GM12878 (cell line): Measurements from ENCODE around the gene DNMT3B. TPM values are rescaled to one million over a fixed set of nuclear protein-coding genes. Genes with fewer than 3 reads are reported as not detected.

Experiments used
- ATF7 ChIP-seq: fragments of 450-650 bp; IDR thresholded peaks from 2 replicates; pipeline ENCODE4 v1.6.1; 2016; ENCODE audit warnings: low read depth, mild to moderate bottlenecking
- CBX3 ChIP-seq: fragments of 200-600 bp; sonication (generic); IDR thresholded peaks from 2 replicates; pipeline ENCODE4 v1.6.1; 2016; ENCODE audit warnings: low read depth, borderline replicate concordance
- CEBPB ChIP-seq, 2 experiments: fragments of 150-350 bp in 1 of 2; IDR thresholded peaks; 2 replicates each; pipeline ENCODE4 v1.6.1; 2012 to 2014; ENCODE audit warnings: low read depth in 2 of 2, low read length in 2 of 2, borderline replicate concordance in 1 of 2, inconsistent platforms in 1 of 2
- CREM ChIP-seq: IDR thresholded peaks from 2 replicates; pipeline ENCODE4 v1.6.1; 2014; ENCODE audit warnings: antibody characterized with exemption, low read depth
- GATAD2B ChIP-seq: fragments of 450-650 bp; conservative IDR thresholded peaks from 2 replicates; pipeline ENCODE4 v1.6.1; 2017; ENCODE audit warnings: low read depth, mild to moderate bottlenecking, moderate library complexity
- IKZF1 ChIP-seq: fragments of 450-650 bp; conservative IDR thresholded peaks from 2 replicates; pipeline ENCODE4 v1.6.1; 2017; ENCODE audit warnings: antibody characterized with exemption, mild to moderate bottlenecking
- IRF4 ChIP-seq: IDR thresholded peaks from 2 replicates; pipeline ENCODE4 v1.6.1; 2011; ENCODE audit warnings: low read depth, low read length
- MEF2A ChIP-seq: IDR thresholded peaks from 2 replicates; pipeline ENCODE4 v1.6.1; 2011; ENCODE audit warnings: low read depth, mild to moderate bottlenecking, low read length, moderate library complexity; ENCODE audit not compliant: insufficient read depth
- MYC ChIP-seq: IDR thresholded peaks from 2 replicates; pipeline ENCODE4 v1.6.1; 2011; ENCODE audit warnings: mild to moderate bottlenecking, low read length, moderate library complexity, inconsistent platforms; ENCODE audit not compliant: insufficient read depth, insufficient replicate concordance, insufficient read length, severe bottlenecking
- NR2C1 ChIP-seq: fragments of 450-650 bp; IDR thresholded peaks from 2 replicates; pipeline ENCODE4 v1.6.1; 2017; ENCODE audit warnings: antibody characterized with exemption, mild to moderate bottlenecking, moderate library complexity
- POLR2A ChIP-seq: IDR thresholded peaks from 2 replicates; pipeline ENCODE4 v1.6.1; 2011; ENCODE audit warnings: low read depth, mild to moderate bottlenecking, low read length
- POLR2AphosphoS5 ChIP-seq: IDR thresholded peaks from 2 replicates; pipeline ENCODE4 v1.6.1; 2011; ENCODE audit warnings: mild to moderate bottlenecking, low read length, inconsistent platforms
- POU2F2 ChIP-seq: IDR thresholded peaks from 3 replicates; pipeline ENCODE4 v1.6.1; 2011; ENCODE audit warnings: low read depth, mild to moderate bottlenecking, low read length, borderline replicate concordance
- RB1 ChIP-seq: fragments of 450-650 bp; formaldehyde crosslinking; IDR thresholded peaks from 2 replicates; pipeline ENCODE4 v1.6.1; 2017; ENCODE audit warnings: mild to moderate bottlenecking, borderline replicate concordance
- RUNX3 ChIP-seq: IDR thresholded peaks from 2 replicates; pipeline ENCODE4 v1.6.1; 2012; ENCODE audit warnings: low read length, inconsistent platforms
- TAF1 ChIP-seq: IDR thresholded peaks from 2 replicates; pipeline ENCODE4 v1.6.1; 2011; ENCODE audit warnings: mild to moderate bottlenecking, low read depth, low read length, borderline replicate concordance
- TCF12 ChIP-seq: IDR thresholded peaks from 2 replicates; pipeline ENCODE4 v1.6.1; 2011; ENCODE audit warnings: low read depth, mild to moderate bottlenecking, low read length
- polyA plus RNA-seq, 11 experiments: library from polyadenylated mRNA; depleted of rRNA in 4 of 11; unstranded in 6 of 11; stranded (reverse) in 5 of 11; fragments of >200 nt; fragmentation: Nextera tagmentation in 4 of 11; fragmentation: Illumina TruSeq in 1 of 11; extraction: Ambion mirVana in 4 of 11; extraction: Trizol in 1 of 11; gene quantifications; 1 replicate in 1 of 11; 2 replicates in 10 of 11; pipeline versions ENCODE4 v1.2.1 to v1.2.3, GENCODE V29; 2011 to 2016; ENCODE audit warnings: inconsistent platforms in 2 of 11, missing spikeins in 2 of 11, low read depth in 1 of 11
- total RNA-seq, 4 experiments: library from RNA; depleted of rRNA in 3 of 4; stranded (reverse); fragments of >200 nt in 3 of 4; fragmentation: Illumina TruSeq in 1 of 4; extraction: Trizol in 1 of 4; gene quantifications; 2 replicates each; pipeline versions ENCODE4 v1.2.1 to v1.2.3, GENCODE V29; 2013 to 2021
- TF ChIP-seq, protein P1 (sequence below): fragments of 450-650 bp; IDR thresholded peaks from 2 replicates; pipeline ENCODE4 v1.6.1; 2016; ENCODE audit warnings: mild to moderate bottlenecking
- TF ChIP-seq, protein P2 (sequence below): IDR thresholded peaks from 2 replicates; pipeline ENCODE4 v1.6.1; 2012; ENCODE audit warnings: low read depth, low read length, improper control_type of control experiment
- TF ChIP-seq, protein P3 (sequence below): IDR thresholded peaks from 2 replicates; pipeline ENCODE4 v1.6.1; 2012; ENCODE audit warnings: low read depth, low read length, improper control_type of control experiment
- TF ChIP-seq, protein P4 (sequence below): fragments of 450-650 bp; IDR thresholded peaks from 2 replicates; pipeline ENCODE4 v1.6.1; 2016; ENCODE audit warnings: mild to moderate bottlenecking
- TF ChIP-seq, protein P5 (sequence below): fragments of 450-650 bp; IDR thresholded peaks from 2 replicates; pipeline ENCODE4 v1.6.1; 2017; ENCODE audit warnings: mild to moderate bottlenecking, moderate library complexity

Gene DNMT3B
- total and polyA plus RNA-seq, 10 of the 15 experiments (the other 5 are each of a cell fraction or from before 2014, with no cell fraction given), result 0.23 to 1.9 (median 1.1) TPM

DNA sequence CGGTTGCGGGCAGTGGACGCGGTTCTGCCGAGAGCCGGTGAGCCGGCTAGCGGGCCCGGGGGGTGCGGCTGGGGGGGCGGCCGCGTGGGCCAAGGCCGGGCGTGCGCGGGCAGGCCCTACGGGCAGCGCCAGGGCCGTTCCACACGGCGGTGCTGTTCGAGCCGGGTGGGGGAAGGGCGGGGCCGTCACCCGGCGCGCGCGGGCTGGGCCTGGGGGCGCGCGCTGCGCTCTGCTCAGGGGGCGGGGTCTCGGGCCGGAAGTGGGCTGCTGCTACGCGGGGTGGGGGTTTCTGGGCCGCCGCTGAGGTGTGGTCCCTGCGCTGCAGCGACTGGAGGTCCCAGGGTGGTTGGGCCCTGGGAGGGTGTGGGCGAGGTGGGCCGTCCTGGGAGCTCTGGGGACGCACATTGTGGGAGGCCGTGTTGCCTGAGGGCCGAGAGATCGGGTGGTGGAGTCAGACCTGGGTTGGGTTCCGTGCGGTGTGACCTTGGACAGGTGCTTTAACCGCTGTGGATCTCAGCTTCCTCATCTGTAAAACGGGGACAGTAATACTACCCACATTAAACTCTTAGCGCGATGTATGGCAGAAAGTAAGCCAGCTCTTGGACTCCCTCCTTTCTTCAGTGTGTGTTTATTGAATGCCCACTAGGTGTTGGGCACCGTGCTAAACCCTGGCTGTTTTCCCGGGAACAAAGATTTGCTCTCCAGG, 58.0 kb downstream of the DNMT3B start (continued):
- TF ChIP-seq, protein P1, sequence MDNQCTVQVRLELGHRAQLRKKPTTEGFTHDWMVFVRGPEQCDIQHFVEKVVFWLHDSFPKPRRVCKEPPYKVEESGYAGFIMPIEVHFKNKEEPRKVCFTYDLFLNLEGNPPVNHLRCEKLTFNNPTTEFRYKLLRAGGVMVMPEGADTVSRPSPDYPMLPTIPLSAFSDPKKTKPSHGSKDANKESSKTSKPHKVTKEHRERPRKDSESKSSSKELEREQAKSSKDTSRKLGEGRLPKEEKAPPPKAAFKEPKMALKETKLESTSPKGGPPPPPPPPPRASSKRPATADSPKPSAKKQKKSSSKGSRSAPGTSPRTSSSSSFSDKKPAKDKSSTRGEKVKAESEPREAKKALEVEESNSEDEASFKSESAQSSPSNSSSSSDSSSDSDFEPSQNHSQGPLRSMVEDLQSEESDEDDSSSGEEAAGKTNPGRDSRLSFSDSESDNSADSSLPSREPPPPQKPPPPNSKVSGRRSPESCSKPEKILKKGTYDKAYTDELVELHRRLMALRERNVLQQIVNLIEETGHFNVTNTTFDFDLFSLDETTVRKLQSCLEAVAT, result no peak
- TF ChIP-seq POLR2AphosphoS5, result peak; percentile 84
- TF ChIP-seq MEF2A, result no peak
- no peak for TF ChIP-seq IRF4
- TF ChIP-seq, protein P2, sequence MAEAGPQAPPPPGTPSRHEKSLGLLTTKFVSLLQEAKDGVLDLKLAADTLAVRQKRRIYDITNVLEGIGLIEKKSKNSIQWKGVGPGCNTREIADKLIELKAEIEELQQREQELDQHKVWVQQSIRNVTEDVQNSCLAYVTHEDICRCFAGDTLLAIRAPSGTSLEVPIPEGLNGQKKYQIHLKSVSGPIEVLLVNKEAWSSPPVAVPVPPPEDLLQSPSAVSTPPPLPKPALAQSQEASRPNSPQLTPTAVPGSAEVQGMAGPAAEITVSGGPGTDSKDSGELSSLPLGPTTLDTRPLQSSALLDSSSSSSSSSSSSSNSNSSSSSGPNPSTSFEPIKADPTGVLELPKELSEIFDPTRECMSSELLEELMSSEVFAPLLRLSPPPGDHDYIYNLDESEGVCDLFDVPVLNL, result no peak
- TF ChIP-seq POU2F2, result 0 out of 3 replicates have a peak, but pooled peaks have one; percentile 20
- 0 out of 2 replicates have a peak, but pooled peaks have one; percentile 5 for TF ChIP-seq CREM
- TF ChIP-seq TAF1, result peak; percentile 13; the same call in 1 of the 2 replicates
- TF ChIP-seq, protein P3, sequence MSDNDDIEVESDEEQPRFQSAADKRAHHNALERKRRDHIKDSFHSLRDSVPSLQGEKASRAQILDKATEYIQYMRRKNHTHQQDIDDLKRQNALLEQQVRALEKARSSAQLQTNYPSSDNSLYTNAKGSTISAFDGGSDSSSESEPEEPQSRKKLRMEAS, result peak; percentile 17; the same call in 1 of the 2 replicates
- TF ChIP-seq MYC, result peak; percentile 39
- no peak for TF ChIP-seq ATF7
- no peak for TF ChIP-seq CBX3
- TF ChIP-seq POLR2A, result peak; percentile 75
- TF ChIP-seq NR2C1, result 0 out of 2 replicates have a peak, but pooled peaks have one; percentile 27
- TF ChIP-seq CEBPB (IDR thresholded peaks at IDR 0.05; ENCODE audit: borderline replicate concordance in 1 of 2, low read depth in 2 of 2, low read length in 2 of 2), result no peak
- TF ChIP-seq, protein P4, sequence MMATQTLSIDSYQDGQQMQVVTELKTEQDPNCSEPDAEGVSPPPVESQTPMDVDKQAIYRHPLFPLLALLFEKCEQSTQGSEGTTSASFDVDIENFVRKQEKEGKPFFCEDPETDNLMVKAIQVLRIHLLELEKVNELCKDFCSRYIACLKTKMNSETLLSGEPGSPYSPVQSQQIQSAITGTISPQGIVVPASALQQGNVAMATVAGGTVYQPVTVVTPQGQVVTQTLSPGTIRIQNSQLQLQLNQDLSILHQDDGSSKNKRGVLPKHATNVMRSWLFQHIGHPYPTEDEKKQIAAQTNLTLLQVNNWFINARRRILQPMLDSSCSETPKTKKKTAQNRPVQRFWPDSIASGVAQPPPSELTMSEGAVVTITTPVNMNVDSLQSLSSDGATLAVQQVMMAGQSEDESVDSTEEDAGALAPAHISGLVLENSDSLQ, result no peak
- peak; percentile 61 for TF ChIP-seq GATAD2B
- TF ChIP-seq TCF12, result 0 out of 2 replicates have a peak, but pooled peaks have one; percentile 26
- peak; percentile 35 for TF ChIP-seq IKZF1
- TF ChIP-seq RB1, result peak; percentile 57; the same call in 1 of the 2 replicates
- peak; percentile 46; the same call in 1 of the 2 replicates for TF ChIP-seq RUNX3
- TF ChIP-seq, protein P5, sequence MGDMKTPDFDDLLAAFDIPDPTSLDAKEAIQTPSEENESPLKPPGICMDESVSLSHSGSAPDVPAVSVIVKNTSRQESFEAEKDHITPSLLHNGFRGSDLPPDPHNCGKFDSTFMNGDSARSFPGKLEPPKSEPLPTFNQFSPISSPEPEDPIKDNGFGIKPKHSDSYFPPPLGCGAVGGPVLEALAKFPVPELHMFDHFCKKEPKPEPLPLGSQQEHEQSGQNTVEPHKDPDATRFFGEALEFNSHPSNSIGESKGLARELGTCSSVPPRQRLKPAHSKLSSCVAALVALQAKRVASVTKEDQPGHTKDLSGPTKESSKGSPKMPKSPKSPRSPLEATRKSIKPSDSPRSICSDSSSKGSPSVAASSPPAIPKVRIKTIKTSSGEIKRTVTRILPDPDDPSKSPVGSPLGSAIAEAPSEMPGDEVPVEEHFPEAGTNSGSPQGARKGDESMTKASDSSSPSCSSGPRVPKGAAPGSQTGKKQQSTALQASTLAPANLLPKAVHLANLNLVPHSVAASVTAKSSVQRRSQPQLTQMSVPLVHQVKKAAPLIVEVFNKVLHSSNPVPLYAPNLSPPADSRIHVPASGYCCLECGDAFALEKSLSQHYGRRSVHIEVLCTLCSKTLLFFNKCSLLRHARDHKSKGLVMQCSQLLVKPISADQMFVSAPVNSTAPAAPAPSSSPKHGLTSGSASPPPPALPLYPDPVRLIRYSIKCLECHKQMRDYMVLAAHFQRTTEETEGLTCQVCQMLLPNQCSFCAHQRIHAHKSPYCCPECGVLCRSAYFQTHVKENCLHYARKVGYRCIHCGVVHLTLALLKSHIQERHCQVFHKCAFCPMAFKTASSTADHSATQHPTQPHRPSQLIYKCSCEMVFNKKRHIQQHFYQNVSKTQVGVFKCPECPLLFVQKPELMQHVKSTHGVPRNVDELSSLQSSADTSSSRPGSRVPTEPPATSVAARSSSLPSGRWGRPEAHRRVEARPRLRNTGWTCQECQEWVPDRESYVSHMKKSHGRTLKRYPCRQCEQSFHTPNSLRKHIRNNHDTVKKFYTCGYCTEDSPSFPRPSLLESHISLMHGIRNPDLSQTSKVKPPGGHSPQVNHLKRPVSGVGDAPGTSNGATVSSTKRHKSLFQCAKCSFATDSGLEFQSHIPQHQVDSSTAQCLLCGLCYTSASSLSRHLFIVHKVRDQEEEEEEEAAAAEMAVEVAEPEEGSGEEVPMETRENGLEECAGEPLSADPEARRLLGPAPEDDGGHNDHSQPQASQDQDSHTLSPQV, result 0 out of 2 replicates have a peak, but pooled peaks have one; percentile 13
